H1 (cell line): ENCODE data around the gene STK33. TPM values are rescaled to one million over a fixed set of nuclear protein-coding genes. Genes with fewer than 3 reads are reported as not detected.

Experiments
- ASH2L ChIP-seq: fragments of 200-600, 300-600 bp; sonication (generic); IDR thresholded peaks from one replicate; pipeline ENCODE4 v1.7.1; 2017; ENCODE audit warnings: low read length
- polyA plus RNA-seq, 7 experiments: library from polyadenylated mRNA; depleted of rRNA in 3 of 7; stranded (reverse) in 5 of 7; unstranded in 2 of 7; fragments of >200 nt in 5 of 7; fragments of 200-250 nt in 2 of 7; gene quantifications; 1 replicate in 5 of 7; 2 replicates in 1 of 7; 4 replicates in 1 of 7; pipeline versions ENCODE4 v1.2.1 to v1.2.3, GENCODE V29; 2011 to 2013; ENCODE audit warnings: missing spikeins in 2 of 7, mixed read lengths in 2 of 7
- total RNA-seq: library from RNA; stranded (reverse); fragmentation: NEBNext Ultra II Directional; extraction: Animal tissue kit (Norgen Biotek cat#: 25700); gene quantifications from 2 replicates; pipeline ENCODE4 v1.2.1, GENCODE V29; 2021

STK33 gene
- total and polyA plus RNA-seq, 2 of the 8 experiments (the other 6 are each of a cell fraction or from before 2014, with no cell fraction given): 8.8 to 25.1 TPM

DNA sequence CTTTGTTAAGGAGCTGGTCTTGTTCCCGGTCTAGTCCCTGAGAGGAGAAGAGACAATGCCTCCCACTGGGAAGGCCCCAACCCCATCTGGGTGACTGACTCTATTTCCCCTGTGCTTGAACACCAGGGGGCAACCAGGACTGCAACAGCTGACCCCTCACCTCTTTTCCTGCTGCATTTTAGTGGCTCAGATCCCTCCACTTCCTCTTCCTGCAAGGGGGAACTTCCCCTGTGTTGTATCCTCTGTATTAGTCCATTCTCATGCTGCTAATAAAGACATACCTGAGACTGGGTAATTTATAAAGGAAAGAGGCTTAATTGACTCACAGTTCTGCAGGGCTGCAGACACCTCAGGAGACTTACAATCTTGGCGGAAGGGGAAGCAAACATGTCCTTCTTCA lies 246.1 kb downstream of the STK33 start (continued):
- no peak for TF ChIP-seq ASH2L
